ENCODE data around the gene PURA. TPM values are rescaled to one million over a fixed set of nuclear protein-coding genes. Genes with fewer than 3 reads are reported as not detected.

Gene PURA
- total RNA-seq, 6 donors from 2014 or later = 13.8 to 43.2 (median 22.7) TPM

- peak in 1 of 2 donors; percentile 61 for DNase-seq
- Histone ChIP-seq H3K4me3 (no peak overlapping the region), H3K27ac (peak overlapping the region; percentile 46 to 71 (median 66)), H3K4me1 (peaks cover 14 to 23% (median 21%) of the 10 kb centered on the region in 4 donors), H3K27me3 (no peaks in the 10 kb centered on the region), H3K9me3 (no peaks in the 10 kb centered on the region), H3K36me3 (no peaks in the 10 kb centered on the region)
- ATAC-seq (ENCODE audit: low FRiP score in 2 of 2) = peak; percentile 25 to 89
- WGBS, 2 donors = 39 to 58% methylated on average over 5 of the region's 5 CpGs
- TF ChIP-seq POLR2AphosphoS5 (IDR thresholded peaks at IDR 0.05) (peak in 1 of 2 donors; percentile 25), EP300 (IDR thresholded peaks at IDR 0.05) (peak in 2 of 4 donors; percentile 9 to 26), POLR2A (IDR thresholded peaks at IDR 0.05) (no peak), CTCF (IDR thresholded peaks at IDR 0.05) (no peak)
These were observed 51.4 kb downstream of the PURA start for GRCh38 chr5:140165101-140165922.

- 48 to 56% methylated on average over 4 of the region's 4 CpGs for WGBS, 2 donors
- H3K27ac ChIP-seq = peak overlapping the region; percentile 46 to 71 (median 66)
- DNase-seq = no peak
- H3K4me3 ChIP-seq = no peak overlapping the region
- no peaks in the 10 kb centered on the region for H3K27me3 ChIP-seq
- no peaks in the 10 kb centered on the region for H3K36me3 ChIP-seq
- ATAC-seq (ENCODE audit: low FRiP score in 2 of 2) = no peak
- no peaks in the 10 kb centered on the region for H3K9me3 ChIP-seq
- no peak for TF ChIP-seq CTCF (IDR thresholded peaks at IDR 0.05)
- TF ChIP-seq EP300 (IDR thresholded peaks at IDR 0.05) = no peak
- TF ChIP-seq POLR2AphosphoS5 (IDR thresholded peaks at IDR 0.05) = no peak
- TF ChIP-seq POLR2A (IDR thresholded peaks at IDR 0.05) = no peak
- peaks cover 14 to 23% (median 21%) of the 10 kb centered on the region in 4 donors for H3K4me1 ChIP-seq
These were observed 52.0 kb downstream of the PURA start for GRCh38 chr5:140165923-140166270.

- Histone ChIP-seq H3K27ac (no peak overlapping the region), H3K9me3 (no peaks in the 10 kb centered on the region), H3K4me1 (peaks cover 14 to 23% (median 21%) of the 10 kb centered on the region in 4 donors), H3K27me3 (no peaks in the 10 kb centered on the region), H3K36me3 (no peaks in the 10 kb centered on the region), H3K4me3 (no peak overlapping the region)
- ATAC-seq (ENCODE audit: low FRiP score in 2 of 2) (no peak), DNase-seq (no peak)
- TF ChIP-seq POLR2AphosphoS5 (IDR thresholded peaks at IDR 0.05) (no peak), EP300 (IDR thresholded peaks at IDR 0.05) (no peak), POLR2A (IDR thresholded peaks at IDR 0.05) (no peak), CTCF (IDR thresholded peaks at IDR 0.05) (no peak)
These were observed 53.0 kb downstream of the PURA start for GRCh38 chr5:140166911-140167310.

- no peak for TF ChIP-seq CTCF (IDR thresholded peaks at IDR 0.05)
- TF ChIP-seq POLR2AphosphoS5 (IDR thresholded peaks at IDR 0.05) = no peak
- TF ChIP-seq EP300 (IDR thresholded peaks at IDR 0.05) = no peak
- TF ChIP-seq POLR2A (IDR thresholded peaks at IDR 0.05) = no peak
- Histone ChIP-seq H3K27ac (no peak overlapping the region), H3K27me3 (no peaks in the 10 kb centered on the region), H3K4me1 (peaks cover 14 to 21% (median 20%) of the 10 kb centered on the region in 4 donors), H3K4me3 (no peak overlapping the region), H3K36me3 (no peaks in the 10 kb centered on the region), H3K9me3 (no peaks in the 10 kb centered on the region)
- 92 to 97% methylated on average over 2 of the region's 2 CpGs for WGBS, 2 donors
- DNase-seq (no peak), ATAC-seq (ENCODE audit: low FRiP score in 2 of 2) (no peak)
These were observed 54.5 kb downstream of the PURA start for GRCh38 chr5:140168371-140168770.

GRCh38 chr5:140169410-140169809 is 55.5 kb downstream of the PURA start:
- no peak for ATAC-seq (ENCODE audit: low FRiP score in 2 of 2)
- no peaks in the 10 kb centered on the region for H3K36me3 ChIP-seq
- no peak for DNase-seq

More at GRCh38 chr5:140169410-140169809, 55.5 kb downstream of the PURA start:
- no peak overlapping the region for H3K4me3 ChIP-seq
- TF ChIP-seq EP300 (IDR thresholded peaks at IDR 0.05) (no peak), CTCF (IDR thresholded peaks at IDR 0.05) (no peak), POLR2A (IDR thresholded peaks at IDR 0.05) (no peak), POLR2AphosphoS5 (IDR thresholded peaks at IDR 0.05) (no peak)
- no peaks in the 10 kb centered on the region for H3K9me3 ChIP-seq
- H3K27me3 ChIP-seq = no peaks in the 10 kb centered on the region
- H3K27ac ChIP-seq = no peak overlapping the region
- WGBS, 2 donors = 80 to 91% methylated on average over 1 of the region's 1 CpG
- peaks cover 18 to 23% (median 21%) of the 10 kb centered on the region in 4 donors for H3K4me1 ChIP-seq

All from upper lobe of left lung (tissue), 6 donors.